COR-L47 (cell line): Measurements from ENCODE around the gene RAET1L.
"Not testable (repeated sequence)": the region's sequence is repeated elsewhere in the genome, so short reads cannot be mapped to it uniquely, and the experiment has no call there.

Experiments
- DNase-seq: peaks from one replicate; lab custom pipeline; 2025; lab: John Stamatoyannopoulos, UW

Gene RAET1L, protein sequence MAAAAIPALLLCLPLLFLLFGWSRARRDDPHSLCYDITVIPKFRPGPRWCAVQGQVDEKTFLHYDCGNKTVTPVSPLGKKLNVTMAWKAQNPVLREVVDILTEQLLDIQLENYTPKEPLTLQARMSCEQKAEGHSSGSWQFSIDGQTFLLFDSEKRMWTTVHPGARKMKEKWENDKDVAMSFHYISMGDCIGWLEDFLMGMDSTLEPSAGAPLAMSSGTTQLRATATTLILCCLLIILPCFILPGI

DNA sequence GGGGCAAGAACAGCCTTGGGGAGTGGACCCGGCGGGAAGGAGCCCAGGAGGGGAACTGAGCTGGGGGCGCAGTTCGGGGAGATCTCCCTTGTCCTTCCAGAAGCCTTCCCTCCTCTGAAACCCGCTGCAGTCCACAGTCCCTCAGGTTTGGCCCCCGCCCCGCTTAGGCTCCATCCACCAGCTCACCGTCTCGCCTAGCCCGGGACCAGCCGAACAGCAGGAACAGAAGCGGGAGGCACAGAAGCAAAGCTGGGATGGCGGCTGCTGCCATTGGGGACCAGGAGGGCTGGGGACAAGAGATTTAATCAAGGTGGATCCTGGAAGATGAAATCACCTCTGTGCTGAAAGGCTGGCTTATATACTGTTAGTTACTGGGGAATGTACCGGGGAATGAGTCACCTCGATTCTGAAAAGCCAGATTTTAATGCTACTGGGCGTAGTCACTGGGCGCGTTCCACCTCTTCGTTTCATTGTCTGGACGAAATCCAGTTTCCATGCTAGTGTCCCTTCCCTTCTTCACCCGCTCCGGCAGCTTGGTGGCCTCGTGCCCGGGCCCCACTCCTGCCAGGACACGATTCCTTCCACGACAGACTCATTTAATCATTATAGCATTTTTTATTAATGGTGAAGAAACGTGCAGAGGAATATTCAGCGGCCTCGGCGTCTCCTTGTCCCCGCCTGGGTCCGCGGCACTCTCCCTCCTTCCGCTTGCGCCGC, at the start of gene RAET1L:
RAET1L (minus strand) TSS at position 332 of the 717 bp plus-strand sequence; CDS start at position 271, 61 bp downstream.
- DNase-seq: no peak

DNA sequence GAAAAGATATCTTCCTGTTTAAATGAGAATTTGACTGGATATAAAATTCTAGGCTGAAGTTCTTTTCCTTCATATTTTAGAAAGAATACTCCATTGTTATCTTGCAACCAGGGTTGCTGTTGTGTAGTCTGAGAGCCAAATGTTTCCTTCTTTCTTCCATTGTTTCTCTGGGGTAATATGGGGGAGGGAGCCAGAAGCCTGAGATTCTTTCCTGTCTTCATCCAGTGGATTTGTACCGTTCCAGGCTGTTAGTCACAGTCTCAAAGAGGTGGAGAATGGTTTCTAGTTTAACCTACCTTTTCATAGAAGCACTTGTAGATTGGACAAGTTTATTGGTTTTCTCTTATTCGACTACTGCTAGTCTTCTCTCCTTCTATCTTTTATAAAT, 49.7 kb upstream of the RAET1L start:
- no peak for DNase-seq

DNA sequence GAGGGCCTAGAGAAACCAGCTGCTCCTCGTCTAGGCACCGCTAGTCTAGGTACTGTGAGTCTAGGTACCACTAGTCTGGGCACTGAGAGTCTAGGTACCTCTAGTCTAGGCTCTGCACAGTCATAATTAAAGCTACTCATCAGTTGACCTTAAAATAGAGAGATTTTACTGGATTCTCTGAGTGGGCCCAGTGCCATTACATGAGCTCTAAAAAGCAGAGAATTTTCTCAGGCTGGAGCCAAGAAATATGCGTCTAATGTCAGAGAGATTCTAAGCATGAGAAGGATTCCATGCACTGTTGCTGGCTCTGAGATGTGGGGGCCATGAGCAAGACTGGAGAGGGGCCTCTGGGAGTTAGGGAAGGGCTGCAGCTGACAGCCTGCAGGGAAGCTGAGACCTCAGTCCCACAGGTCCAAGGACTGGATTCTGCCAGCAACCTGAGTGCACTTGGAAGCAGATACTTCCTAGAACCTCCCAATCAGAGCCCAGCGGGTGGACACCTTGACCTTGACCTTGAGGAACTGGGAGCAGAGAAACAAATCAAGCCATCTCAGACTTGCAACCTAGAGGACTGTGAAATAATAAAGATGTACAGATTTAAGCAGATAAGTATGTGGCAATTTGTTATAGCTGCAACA, 49.2 kb upstream of the RAET1L start:
- not testable (repeated sequence) for DNase-seq

DNA sequence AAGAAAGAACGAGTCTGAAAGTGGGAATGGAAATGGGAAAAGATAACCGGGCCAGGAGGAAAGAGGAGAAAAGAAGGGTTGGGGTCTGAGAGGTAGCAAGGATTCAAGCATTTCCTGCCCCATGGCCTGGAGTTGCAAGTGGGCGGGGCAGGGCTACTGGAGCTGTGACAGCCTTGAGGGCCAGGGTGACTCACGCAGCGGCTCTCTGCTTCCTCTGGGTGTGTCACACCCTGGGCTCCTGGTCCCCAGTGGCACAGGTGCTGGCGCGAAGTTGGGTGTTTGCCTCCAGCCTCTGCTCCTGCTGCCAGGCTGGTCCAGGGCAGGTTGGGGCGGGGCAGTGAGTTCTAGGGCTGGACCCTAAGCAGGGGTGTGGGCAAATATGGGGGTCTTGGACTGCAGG, 46.9 kb upstream of the RAET1L start:
- no peak for DNase-seq

DNA sequence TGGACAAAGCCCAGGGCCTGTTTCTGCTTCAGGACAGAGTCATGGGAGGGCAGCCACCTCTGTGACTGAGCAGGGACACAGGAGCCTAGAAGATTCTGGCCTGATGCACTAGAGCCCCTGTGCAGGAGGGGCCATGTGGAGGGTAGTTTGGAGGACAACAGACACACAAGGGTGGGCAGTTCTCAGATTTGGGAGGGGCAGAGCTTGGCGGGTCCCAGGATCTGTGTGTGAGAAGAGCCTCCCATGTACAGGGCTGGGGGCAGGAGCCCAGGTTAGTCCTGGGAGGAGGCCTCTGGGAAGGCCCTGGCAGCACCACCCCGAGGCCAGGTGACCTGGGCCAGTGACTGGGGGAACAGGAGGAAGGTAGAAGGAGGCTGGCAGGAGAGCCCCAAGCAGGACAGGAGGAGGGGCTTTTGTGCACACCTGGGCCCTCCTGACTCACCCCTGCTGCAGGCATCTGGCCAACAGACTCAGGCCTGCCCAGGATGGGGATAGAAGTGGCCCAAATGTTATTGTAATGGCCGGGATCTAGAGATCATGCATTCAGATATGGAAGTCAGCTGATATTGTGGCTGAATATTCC, 45.0 kb upstream of the RAET1L start:
- no peak for DNase-seq

- no peak for DNase-seq
These were observed 44.4 kb upstream of the RAET1L start for GRCh38 chr6:150069706-150070105.

- no peak for DNase-seq
These were observed 43.7 kb upstream of the RAET1L start, which contains the start of gene ULBP3 for GRCh38 chr6:150068720-150069648. TSS of gene ULBP3 (minus strand) at chr6:150069121. CDS start at chr6:150069066, 55 bp downstream.

DNA sequence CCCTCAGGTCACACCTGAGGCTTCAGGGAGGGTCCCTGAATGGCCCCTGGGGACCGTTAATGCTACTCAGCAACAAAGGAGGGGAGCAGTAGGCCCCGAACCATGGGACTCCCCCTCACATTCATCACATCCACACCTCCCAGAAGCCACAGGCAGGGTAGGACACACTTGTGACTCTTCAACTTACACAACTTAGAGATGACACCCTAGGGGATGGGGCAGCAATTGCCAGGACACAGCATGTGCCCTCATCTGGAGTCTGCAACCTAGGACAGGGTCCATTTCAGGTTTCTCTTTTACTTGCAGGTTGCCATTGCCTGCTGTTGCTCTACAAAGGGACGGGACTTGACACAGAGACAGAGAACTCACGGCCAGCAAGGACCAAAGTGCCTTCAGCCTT, 42.8 kb upstream of the RAET1L start:
- no peak for DNase-seq

- DNase-seq: no peak
These were observed 39.8 kb upstream of the RAET1L start for GRCh38 chr6:150065083-150065482.

DNA sequence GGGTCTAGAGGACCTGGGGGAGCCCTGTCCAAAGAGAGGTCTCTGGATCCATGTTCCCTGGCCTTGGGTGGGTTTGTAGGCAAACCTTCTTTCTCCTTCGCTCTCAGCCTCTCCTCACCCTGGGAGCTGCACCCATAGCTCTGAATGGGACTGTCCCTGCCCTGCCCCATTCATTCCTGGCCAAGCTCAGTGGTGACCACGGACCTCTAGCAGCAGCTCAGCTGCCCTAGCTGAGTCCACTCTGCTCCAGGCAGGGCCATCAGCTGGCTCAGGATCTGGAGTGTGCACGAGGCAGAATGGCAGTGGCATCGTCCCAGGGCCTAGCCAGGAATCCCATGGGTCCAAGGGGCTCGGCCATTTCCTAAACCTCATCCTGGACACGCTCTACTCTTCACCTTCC, 38.3 kb upstream of the RAET1L start:
- no peak for DNase-seq

DNA sequence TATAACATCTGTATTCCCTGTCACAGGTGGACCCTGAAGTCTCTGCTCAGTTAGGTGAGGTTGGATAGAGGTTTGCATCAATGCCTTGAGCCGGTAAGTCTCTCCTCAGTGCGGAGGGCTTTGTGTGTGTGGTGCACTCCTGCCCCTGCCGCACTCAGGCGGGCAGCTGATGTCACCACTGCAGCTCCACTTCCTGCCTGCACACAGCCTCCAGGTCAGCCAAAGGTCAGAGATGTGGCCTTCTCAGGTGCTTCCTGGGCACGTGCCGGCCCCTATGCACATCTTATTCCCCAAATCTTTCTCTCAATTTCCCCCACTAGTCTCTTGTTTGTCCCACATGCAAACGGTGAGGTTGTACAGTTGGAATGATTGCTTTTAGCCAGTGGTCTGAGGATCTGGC, 34.6 kb upstream of the RAET1L start:
- DNase-seq: not testable (repeated sequence)

GRCh38 chr6:150058986-150059385, 33.7 kb upstream of the RAET1L start:
- no peak for DNase-seq

DNA sequence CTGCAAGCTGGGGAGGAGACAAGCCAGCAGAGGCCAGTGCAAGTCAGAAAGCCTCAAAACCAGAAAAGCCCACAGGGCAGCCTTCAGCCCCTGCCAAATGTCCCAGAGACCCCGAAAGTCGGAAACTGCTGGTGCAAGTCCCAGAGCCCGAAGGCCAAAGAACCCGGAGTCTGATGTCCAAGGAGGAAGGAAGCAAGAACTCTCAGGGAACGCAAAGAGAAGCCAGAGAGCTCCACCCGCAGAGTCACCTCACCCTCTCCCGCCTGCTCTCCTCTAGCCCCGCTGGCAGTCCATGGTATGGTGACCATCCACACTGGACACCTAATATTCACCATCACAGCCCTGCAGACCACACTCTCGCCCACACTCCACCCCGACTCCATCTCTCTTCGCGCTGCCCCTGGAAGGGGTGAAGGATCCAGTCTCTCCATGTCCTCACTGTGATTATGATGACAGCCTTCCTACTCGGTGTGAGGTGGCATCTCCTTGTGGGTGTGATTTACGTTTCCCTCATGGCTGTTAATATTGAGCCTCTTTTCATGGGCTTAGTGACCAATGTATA, 33.0 kb upstream of the RAET1L start:
- no peak for DNase-seq

DNA sequence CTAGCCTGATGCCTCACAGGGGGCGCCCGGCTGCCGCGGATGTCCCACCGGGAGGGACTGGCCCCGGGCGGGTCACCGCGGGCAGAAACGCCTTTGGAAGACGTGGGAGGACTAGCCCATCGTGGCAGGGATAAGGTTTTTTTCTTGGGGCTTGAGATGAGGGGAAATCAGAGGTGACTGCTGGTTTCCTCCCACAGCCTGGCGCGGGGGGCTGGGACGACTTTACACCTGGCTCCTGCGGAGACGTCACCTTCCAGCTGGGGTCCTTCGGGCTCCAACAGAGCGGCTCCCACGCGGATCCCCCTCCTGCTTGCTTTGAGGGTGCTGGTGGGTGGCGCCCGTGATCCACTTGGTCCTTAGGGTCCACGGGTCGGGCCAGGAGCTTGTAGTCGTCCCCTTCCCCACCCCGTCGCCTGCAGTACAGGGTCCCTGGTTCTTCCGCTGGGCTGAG, 32.2 kb upstream of the RAET1L start:
- no peak for DNase-seq

- no peak for DNase-seq
These were observed 31.6 kb upstream of the RAET1L start for GRCh38 chr6:150056916-150057315.

DNA sequence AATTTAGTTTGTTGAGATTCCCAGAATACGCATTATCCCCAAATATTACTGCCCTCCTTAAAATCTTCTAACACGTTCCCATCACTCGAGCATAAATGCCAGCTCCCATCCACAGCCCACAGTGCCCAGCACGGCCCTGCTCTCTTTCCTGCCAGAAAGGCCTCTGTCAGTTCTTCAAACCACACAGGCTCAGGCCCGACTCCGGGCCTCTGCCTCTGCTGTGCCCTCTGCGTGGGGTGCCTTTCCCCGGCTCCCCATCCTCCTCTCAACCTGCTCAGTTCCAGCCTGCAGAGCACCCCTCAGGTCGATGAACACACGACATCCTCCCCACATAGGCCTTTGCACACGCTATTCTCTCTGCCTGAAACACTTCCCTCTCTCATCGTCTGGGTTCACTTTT, 30.8 kb upstream of the RAET1L start:
- DNase-seq: no peak

DNA sequence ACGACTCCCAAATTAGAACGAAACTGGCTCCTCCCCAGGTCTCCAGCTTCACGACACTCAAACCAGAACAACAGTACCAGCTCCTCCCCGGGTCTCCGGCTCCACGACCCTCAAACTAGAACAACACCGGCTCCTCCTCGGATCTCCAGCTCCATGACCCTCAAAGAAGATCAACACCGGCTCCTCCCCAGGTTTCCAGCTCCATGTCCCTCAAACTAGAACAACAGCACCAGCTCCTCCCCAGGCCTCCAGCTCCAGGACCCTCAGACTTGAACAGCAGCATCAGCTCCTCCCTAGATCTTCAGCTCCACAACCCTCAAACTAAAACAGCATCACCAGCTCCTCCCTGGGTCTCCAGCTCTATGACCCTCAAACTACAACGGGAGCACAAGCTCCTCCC, 29.8 kb upstream of the RAET1L start:
- no peak for DNase-seq

- no peak for DNase-seq
These were observed 28.1 kb upstream of the RAET1L start for GRCh38 chr6:150053450-150053849.

DNA sequence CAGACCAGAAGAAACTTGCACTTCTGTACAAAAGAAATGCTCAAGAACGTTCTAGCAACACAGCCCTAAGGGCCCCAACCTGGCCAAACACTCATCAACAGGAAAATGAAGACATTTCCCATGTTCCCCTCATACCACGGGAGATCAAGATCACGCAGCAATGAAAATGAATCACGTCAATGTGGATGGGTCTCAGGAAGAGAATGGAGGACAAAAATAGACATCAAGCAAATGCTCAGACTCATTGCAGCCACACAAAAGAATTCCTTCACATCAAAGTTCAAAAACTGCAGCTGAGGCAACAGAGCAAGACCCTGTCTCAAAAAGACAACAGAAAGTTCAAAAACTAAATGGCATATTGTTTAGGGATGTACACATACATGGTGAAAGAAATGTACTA, 25.5 kb upstream of the RAET1L start:
- DNase-seq: no peak

DNA sequence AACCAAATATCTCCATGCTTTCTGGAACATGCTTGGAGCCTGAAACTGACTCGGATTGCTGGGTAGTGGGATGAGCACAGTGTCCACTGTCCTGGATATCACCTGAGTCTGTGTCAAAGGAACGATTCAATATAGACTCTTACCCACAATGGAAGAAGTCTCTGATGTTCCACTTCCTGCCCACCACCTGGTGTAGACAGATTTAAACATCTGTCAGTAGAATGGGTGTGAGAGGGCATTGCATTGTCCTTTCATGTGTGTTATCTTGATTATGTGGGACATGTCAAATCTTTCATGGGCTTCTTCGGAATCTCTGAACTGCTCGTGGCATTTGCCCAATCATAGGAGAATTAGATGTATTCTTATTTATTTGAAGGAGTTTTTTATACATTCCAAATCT, 22.8 kb upstream of the RAET1L start:
- DNase-seq: no peak

GRCh38 chr6:150046943-150047342, 21.6 kb upstream of the RAET1L start:
- DNase-seq: no peak
